ACC112 (cell line): ENCODE data around the gene TPX2.
"Not testable (repeated sequence)": the region's sequence is repeated elsewhere in the genome, so short reads cannot be mapped to it uniquely, and the experiment has no call there.

ENCODE experiments used
- H2AFZ ChIP-seq: fragments of 200-600 bp; sonication (generic); one replicate; pipeline ENCODE4 v1.6.0; 2017; ENCODE audit warnings: antibody characterized with exemption, low read length; ENCODE audit not compliant: unreplicated experiment
- H3K27ac ChIP-seq: fragments of 200-600 bp; sonication (generic); 2 replicates; pipeline ENCODE4 v1.5.1; 2014; ENCODE audit warnings: low read depth, mild to moderate bottlenecking, antibody characterized with exemption, low read length, moderate library complexity
- H3K27me3 ChIP-seq: fragments of 200-600 bp; sonication (generic); 2 replicates; pipeline ENCODE4 v1.6.1; 2014; ENCODE audit warnings: mild to moderate bottlenecking, antibody characterized with exemption, low read length, moderate library complexity, mixed read lengths; ENCODE audit not compliant: insufficient read depth
- H3K36me3 ChIP-seq: fragments of 200-600 bp; sonication (generic); 2 replicates; pipeline ENCODE4 v1.6.1; 2016; ENCODE audit warnings: mild to moderate bottlenecking, antibody characterized with exemption, low read length, moderate library complexity, mixed read lengths; ENCODE audit not compliant: insufficient read depth
- H3K4me1 ChIP-seq: fragments of 200-600 bp; sonication (generic); one replicate; pipeline ENCODE4 v1.6.1; 2016; ENCODE audit warnings: low read length, mixed read lengths; ENCODE audit not compliant: insufficient read depth, unreplicated experiment, control insufficient read depth
- H3K4me3 ChIP-seq: fragments of 200-600 bp; sonication (generic); 2 replicates; pipeline ENCODE4 v1.5.1; 2014; ENCODE audit warnings: mild to moderate bottlenecking, low read depth, low read length
- H3K79me2 ChIP-seq: fragments of 200-600 bp; sonication (generic); one replicate; pipeline ENCODE4 v1.6.0; 2016; ENCODE audit warnings: low read length; ENCODE audit not compliant: control insufficient read depth, unreplicated experiment, insufficient read depth

TPX2 gene

GRCh38 chr20:31806564-31807355 is 67.7 kb downstream of the TPX2 start:
- no peak overlapping the region for H3K27ac ChIP-seq
- no peak overlapping the region for H3K4me3 ChIP-seq
- peaks cover 3% of the 10 kb centered on the region; the same call in 1 of the 2 replicates for H3K36me3 ChIP-seq
- H3K79me2 ChIP-seq = no peaks in the 10 kb centered on the region
- no peak overlapping the region for H2AFZ ChIP-seq
- H3K27me3 ChIP-seq = no peaks in the 10 kb centered on the region
- H3K4me1 ChIP-seq = peaks cover 20% of the 10 kb centered on the region

GRCh38 chr20:31808481-31808880 is 69.4 kb downstream of the TPX2 start:
- Histone ChIP-seq H3K27ac (no peak overlapping the region), H2AFZ (no peak overlapping the region), H3K36me3 (peaks cover 3% of the 10 kb centered on the region; the same call in 1 of the 2 replicates), H3K4me1 (peaks cover 31% of the 10 kb centered on the region), H3K79me2 (no peaks in the 10 kb centered on the region), H3K27me3 (no peaks in the 10 kb centered on the region), H3K4me3 (no peak overlapping the region)

GRCh38 chr20:31809661-31810060 is 70.6 kb downstream of the TPX2 start:
- peak overlapping the region; percentile 35 for H3K27ac ChIP-seq
- H3K27me3 ChIP-seq = no peaks in the 10 kb centered on the region
- no peak overlapping the region for H2AFZ ChIP-seq
- H3K79me2 ChIP-seq = no peaks in the 10 kb centered on the region
- no peak overlapping the region for H3K4me3 ChIP-seq
- peaks cover 31% of the 10 kb centered on the region for H3K4me1 ChIP-seq
- H3K36me3 ChIP-seq = peaks cover 3% of the 10 kb centered on the region; the same call in 1 of the 2 replicates

- Histone ChIP-seq H3K27me3 (no peaks in the 10 kb centered on the region), H3K4me3 (no peak overlapping the region), H3K36me3 (peaks cover 3% of the 10 kb centered on the region; the same call in 1 of the 2 replicates), H3K4me1 (peaks cover 40% of the 10 kb centered on the region), H2AFZ (no peak overlapping the region), H3K27ac (no peak overlapping the region), H3K79me2 (no peaks in the 10 kb centered on the region)
Observed at GRCh38 chr20:31811198-31811597, 72.1 kb downstream of the TPX2 start.

- Histone ChIP-seq H3K4me3 (no peak overlapping the region), H3K79me2 (no peaks in the 10 kb centered on the region), H3K36me3 (no peaks in the 10 kb centered on the region), H3K27ac (no peak overlapping the region), H2AFZ (no peak overlapping the region), H3K27me3 (no peaks in the 10 kb centered on the region), H3K4me1 (peaks cover 40% of the 10 kb centered on the region)
Observed at GRCh38 chr20:31811796-31812728, 73.0 kb downstream of the TPX2 start.

GRCh38 chr20:31813611-31814010 is 74.5 kb downstream of the TPX2 start:
- no peaks in the 10 kb centered on the region for H3K36me3 ChIP-seq
- H2AFZ ChIP-seq = no peak overlapping the region
- no peak overlapping the region for H3K27ac ChIP-seq
- H3K79me2 ChIP-seq = no peaks in the 10 kb centered on the region
- peaks cover 40% of the 10 kb centered on the region for H3K4me1 ChIP-seq
- no peak overlapping the region for H3K4me3 ChIP-seq
- no peaks in the 10 kb centered on the region for H3K27me3 ChIP-seq

- H3K79me2 ChIP-seq, H3K4me3 ChIP-seq, H3K27me3 ChIP-seq, H2AFZ ChIP-seq, H3K27ac ChIP-seq, H3K36me3 ChIP-seq: not testable (repeated sequence)
- H3K4me1 ChIP-seq = peaks cover 40% of the 10 kb centered on the region
Observed at GRCh38 chr20:31814142-31814541, 75.1 kb downstream of the TPX2 start.

- no peak overlapping the region for H3K27ac ChIP-seq
- no peaks in the 10 kb centered on the region for H3K79me2 ChIP-seq
- no peaks in the 10 kb centered on the region for H3K36me3 ChIP-seq
- H3K4me1 ChIP-seq = peaks cover 28% of the 10 kb centered on the region
- no peaks in the 10 kb centered on the region for H3K27me3 ChIP-seq
- H3K4me3 ChIP-seq = no peak overlapping the region
- H2AFZ ChIP-seq = no peak overlapping the region
Observed at GRCh38 chr20:31815408-31816188, 76.5 kb downstream of the TPX2 start.

GRCh38 chr20:31816221-31816620 is 77.1 kb downstream of the TPX2 start:
- Histone ChIP-seq H3K4me3 (no peak overlapping the region), H2AFZ (no peak overlapping the region), H3K36me3 (no peaks in the 10 kb centered on the region), H3K4me1 (peaks cover 24% of the 10 kb centered on the region), H3K79me2 (no peaks in the 10 kb centered on the region), H3K27ac (no peak overlapping the region), H3K27me3 (no peaks in the 10 kb centered on the region)

- Histone ChIP-seq H3K79me2 (no peaks in the 10 kb centered on the region), H3K36me3 (no peaks in the 10 kb centered on the region), H3K27ac (no peak overlapping the region), H2AFZ (no peak overlapping the region), H3K4me1 (peaks cover 13% of the 10 kb centered on the region), H3K4me3 (no peak overlapping the region), H3K27me3 (no peaks in the 10 kb centered on the region)
Observed at GRCh38 chr20:31817461-31817860, 78.4 kb downstream of the TPX2 start.
